K562 (cell line): Measurements from ENCODE around the gene SLC38A10. TPM values are rescaled to one million over a fixed set of nuclear protein-coding genes. Genes with fewer than 3 reads are reported as not detected.

ENCODE experiments used
- CHD4 ChIP-seq: fragments of 200-600 bp; sonication (generic); IDR thresholded peaks from 3 replicates; pipeline ENCODE4 v1.6.1; 2012; ENCODE audit warnings: low read depth, mild to moderate bottlenecking, mixed read lengths, low read length, inconsistent platforms; ENCODE audit not compliant: insufficient read depth, insufficient replicate concordance, poor library complexity, severe bottlenecking
- EWSR1 ChIP-seq: fragments of 450-650 bp; IDR thresholded peaks from 2 replicates; pipeline ENCODE4 v1.6.1; 2018; ENCODE audit warnings: borderline replicate concordance, mild to moderate bottlenecking, low read depth, moderate library complexity; ENCODE audit not compliant: partially characterized antibody
- GTF3C2 ChIP-seq: IDR thresholded peaks from 3 replicates; pipeline ENCODE4 v1.6.1; 2011; ENCODE audit warnings: borderline replicate concordance, mild to moderate bottlenecking, moderate library complexity; ENCODE audit not compliant: insufficient read length; ENCODE audit errors: extremely low read depth
- KDM1A ChIP-seq, 2 experiments: fragments of 450-650 bp; IDR thresholded peaks; 2 replicates each; pipeline ENCODE4 v1.6.1; 2016; ENCODE audit warnings: mild to moderate bottlenecking in 2 of 2
- MAZ ChIP-seq, 2 experiments: fragments of 450-650 bp in 1 of 2; sonication (generic) in 1 of 2; formaldehyde crosslinking; IDR thresholded peaks in 1 of 2; conservative IDR thresholded peaks in 1 of 2; 2 replicates each; pipeline versions ENCODE4 v1.4.0 to v1.5.0; 2020; ENCODE audit warnings: mild to moderate bottlenecking in 1 of 2, missing genetic modification reagents in 1 of 2
- PATZ1 ChIP-seq: fragments of 250-450 bp; sonication (Bioruptor Pico); IDR thresholded peaks from 2 replicates; pipeline ENCODE4 v1.5.0; 2020; ENCODE audit warnings: mild to moderate bottlenecking, borderline replicate concordance
- PHTF2 ChIP-seq: fragments of 250-450 bp; sonication (Bioruptor Pico); IDR thresholded peaks from 2 replicates; pipeline ENCODE4 v1.5.0; 2021; ENCODE audit warnings: mild to moderate bottlenecking
- PTBP1 ChIP-seq: fragments of 200-400 bp; formaldehyde crosslinking; IDR thresholded peaks from 2 replicates; pipeline ENCODE4 v1.6.1; 2017; ENCODE audit warnings: low read depth, low read length
- SMARCA5 ChIP-seq: fragments of 450-650 bp; IDR thresholded peaks from 2 replicates; pipeline ENCODE4 v1.6.1; 2016
- TFAM ChIP-seq: fragments of 250-450 bp; sonication (Bioruptor Pico); conservative IDR thresholded peaks from 2 replicates; pipeline ENCODE4 v1.5.0; 2021; ENCODE audit warnings: mild to moderate bottlenecking, moderate library complexity
- THAP12 ChIP-seq: fragments of 250-450 bp; sonication (Bioruptor Pico); IDR thresholded peaks from 2 replicates; pipeline ENCODE4 v1.9.0; 2021; ENCODE audit warnings: mild to moderate bottlenecking, inconsistent platforms
- U2AF2 ChIP-seq: fragments of 200-400 bp; formaldehyde crosslinking; optimal IDR thresholded peaks from 2 replicates; pipeline ENCODE3; 2017; ENCODE audit warnings: low read depth, mild to moderate bottlenecking, low read length
- ZBTB26 ChIP-seq: fragments of 450-650 bp; formaldehyde crosslinking; IDR thresholded peaks from 2 replicates; pipeline ENCODE4 v1.4.0; 2022; ENCODE audit warnings: missing genetic modification characterization
- ZFX ChIP-seq: sonication (generic); formaldehyde crosslinking; IDR thresholded peaks from 2 replicates; pipeline ENCODE4 v1.8.0; 2022; ENCODE audit warnings: mild to moderate bottlenecking, missing genetic modification reagents, moderate library complexity
- polyA plus RNA-seq, 8 experiments: library from polyadenylated mRNA; depleted of rRNA in 4 of 8; stranded (reverse) in 5 of 8; unstranded in 3 of 8; fragments of >200 nt; fragmentation: Nextera tagmentation in 2 of 8; fragmentation: Illumina TruSeq in 1 of 8; extraction: Ambion mirVana in 2 of 8; extraction: Trizol in 1 of 8; gene quantifications; 2 replicates each; pipeline versions ENCODE4 v1.2.1 to v1.2.3, GENCODE V29; 2011 to 2014; ENCODE audit warnings: inconsistent platforms in 1 of 8, missing spikeins in 1 of 8
- total RNA-seq, 7 experiments: library from RNA; depleted of rRNA in 6 of 7; stranded (reverse); fragments of >200 nt in 6 of 7; fragmentation: Illumina TruSeq in 2 of 7; extraction: Trizol in 2 of 7; gene quantifications; 2 replicates each; pipeline versions ENCODE4 v1.2.1 to v1.2.3, GENCODE V29; 2011 to 2021; ENCODE audit warnings: low replicate concordance in 1 of 7

Gene SLC38A10
- total and polyA plus RNA-seq, 9 of the 15 experiments (the other 6 are each of a cell fraction or from before 2014, with no cell fraction given) = 0.45 to 54.2 (median 13.8) TPM

GRCh38 chr17:81334987-81335772, 40.1 kb upstream of the SLC38A10 start (continued):
- TF ChIP-seq GTF3C2 = no peak
- TF ChIP-seq SMARCA5 = peak; percentile 71; the same call in 1 of the 2 replicates
- TF ChIP-seq KDM1A (IDR thresholded peaks at IDR 0.05) = peak in 1 of 2 experiments; percentile 56; a peak in 2 of 4 replicates
- TF ChIP-seq PHTF2 = no peak
- peak; percentile 69; the same call in 1 of the 2 replicates for TF ChIP-seq PTBP1
- no peak for TF ChIP-seq ZBTB26 (CRISPR knock-in tag)
- TF ChIP-seq EWSR1 = no peak
- TF ChIP-seq PATZ1 (CRISPR knock-in tag) = no peak
- TF ChIP-seq TFAM (CRISPR knock-in tag) = no peak
- TF ChIP-seq ZFX (CRISPR knock-in tag) = no peak
- TF ChIP-seq CHD4 = no peak
- TF ChIP-seq MAZ (CRISPR knock-in tag; conservative IDR thresholded peaks at IDR 0.05 in 1 of 2, IDR thresholded peaks at IDR 0.05 in 1 of 2) = no peak
- no peak for TF ChIP-seq THAP12
- no peak for TF ChIP-seq U2AF2
